NB4 (cell line): ENCODE results near the gene LRWD1.

Experiments used
- DNase-seq: peaks from one replicate; pipeline ENCODE4 v3.0.0; 2010; ENCODE audit warnings: low read depth
- H3K4me3 ChIP-seq: one replicate; pipeline ENCODE4 v1.5.1; 2011; ENCODE audit warnings: mild to moderate bottlenecking, low read depth, low read length, moderate library complexity
- CTCF ChIP-seq: IDR thresholded peaks from one replicate; pipeline ENCODE4 v1.5.1; 2012; ENCODE audit warnings: low read depth, low read length
- MAX ChIP-seq: IDR thresholded peaks from 2 replicates; pipeline ENCODE4 v1.6.1; 2011; ENCODE audit warnings: low read depth, low read length
- MYC ChIP-seq: IDR thresholded peaks from 2 replicates; pipeline ENCODE4 v1.6.1; 2011; ENCODE audit warnings: low read depth, low read length
- POLR2A ChIP-seq: IDR thresholded peaks from 2 replicates; pipeline ENCODE4 v1.6.1; 2011; ENCODE audit warnings: mild to moderate bottlenecking; ENCODE audit not compliant: insufficient read length; ENCODE audit errors: extremely low read depth

The LRWD1 gene

GRCh38 chr7:102464577-102465280 lies at the start of gene LRWD1, which contains the start of gene ALKBH4:
LRWD1 (plus strand) TSS chr7:102464984; CDS start chr7:102465081, 97 bp downstream.
ALKBH4 (minus strand) TSS chr7:102464863; CDS start chr7:102464836, 27 bp downstream.
- peak within 1 kb of the TSS; percentile 86 for H3K4me3 ChIP-seq
- peak; percentile 97 for DNase-seq
- TF ChIP-seq MAX (peak; percentile 90), MYC (peak; percentile 98), POLR2A (peak; percentile 78), CTCF (no peak)

GRCh38 chr7:102415685-102416225 lies 49.0 kb upstream of the LRWD1 start:
- TF ChIP-seq MYC (no peak), MAX (peak; percentile 9; the same call in 1 of the 2 replicates)
- no peak overlapping the region for H3K4me3 ChIP-seq
- no peak for DNase-seq

- DNase-seq, result no peak
- TF ChIP-seq CTCF (no peak), MAX (no peak), POLR2A (no peak), MYC (no peak)
- no peak overlapping the region for H3K4me3 ChIP-seq
These were observed 48.4 kb upstream of the LRWD1 start for GRCh38 chr7:102416406-102416805.

GRCh38 chr7:102417105-102417504 lies 47.7 kb upstream of the LRWD1 start:
- DNase-seq, result no peak
- TF ChIP-seq CTCF (no peak), MAX (no peak), POLR2A (no peak), MYC (no peak)
- no peak overlapping the region for H3K4me3 ChIP-seq

- H3K4me3 ChIP-seq, result no peak overlapping the region
- DNase-seq, result no peak
- TF ChIP-seq POLR2A, result no peak
- no peak for TF ChIP-seq MAX
- no peak for TF ChIP-seq MYC
- no peak for TF ChIP-seq CTCF
These were observed 46.2 kb upstream of the LRWD1 start for GRCh38 chr7:102418592-102418991.

GRCh38 chr7:102421706-102422240 lies 43.0 kb upstream of the LRWD1 start:
- H3K4me3 ChIP-seq, result no peak overlapping the region
- no peak for DNase-seq
- TF ChIP-seq MAX (no peak), MYC (no peak), CTCF (no peak), POLR2A (no peak)
